ENCODE results near the gene UTP25.

DNA sequence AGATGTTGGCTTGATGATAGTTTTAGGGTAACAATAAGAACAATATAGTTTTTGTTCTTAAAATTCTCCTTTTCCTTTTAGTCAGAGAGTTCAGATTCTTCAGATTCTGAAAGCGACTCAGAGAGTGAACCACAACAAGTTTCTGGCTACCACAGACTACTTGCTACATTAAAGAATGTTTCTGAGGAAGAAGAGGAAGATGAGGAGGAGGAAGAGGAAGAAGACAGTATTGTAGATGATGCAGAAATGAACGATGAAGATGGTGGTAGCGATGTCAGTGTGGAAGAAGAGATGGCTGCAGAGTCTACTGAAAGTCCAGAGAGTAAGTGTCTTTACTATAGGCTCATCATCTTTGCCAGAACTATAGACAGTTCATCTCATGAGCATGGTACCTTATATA, 3.0 kb downstream of the UTP25 start:
- TF ChIP-seq, protein P1, sequence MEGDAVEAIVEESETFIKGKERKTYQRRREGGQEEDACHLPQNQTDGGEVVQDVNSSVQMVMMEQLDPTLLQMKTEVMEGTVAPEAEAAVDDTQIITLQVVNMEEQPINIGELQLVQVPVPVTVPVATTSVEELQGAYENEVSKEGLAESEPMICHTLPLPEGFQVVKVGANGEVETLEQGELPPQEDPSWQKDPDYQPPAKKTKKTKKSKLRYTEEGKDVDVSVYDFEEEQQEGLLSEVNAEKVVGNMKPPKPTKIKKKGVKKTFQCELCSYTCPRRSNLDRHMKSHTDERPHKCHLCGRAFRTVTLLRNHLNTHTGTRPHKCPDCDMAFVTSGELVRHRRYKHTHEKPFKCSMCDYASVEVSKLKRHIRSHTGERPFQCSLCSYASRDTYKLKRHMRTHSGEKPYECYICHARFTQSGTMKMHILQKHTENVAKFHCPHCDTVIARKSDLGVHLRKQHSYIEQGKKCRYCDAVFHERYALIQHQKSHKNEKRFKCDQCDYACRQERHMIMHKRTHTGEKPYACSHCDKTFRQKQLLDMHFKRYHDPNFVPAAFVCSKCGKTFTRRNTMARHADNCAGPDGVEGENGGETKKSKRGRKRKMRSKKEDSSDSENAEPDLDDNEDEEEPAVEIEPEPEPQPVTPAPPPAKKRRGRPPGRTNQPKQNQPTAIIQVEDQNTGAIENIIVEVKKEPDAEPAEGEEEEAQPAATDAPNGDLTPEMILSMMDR (conservative IDR thresholded peaks at IDR 0.05; ENCODE audit: low read depth, low read length), result no peak
- TF ChIP-seq POLR2A (IDR thresholded peaks at IDR 0.05; ENCODE audit: low read depth, low read length), result no peak
- TF ChIP-seq SMC3 (IDR thresholded peaks at IDR 0.05; ENCODE audit: low read depth, low read length), result no peak
- no peak for TF ChIP-seq CEBPB (IDR thresholded peaks at IDR 0.05; ENCODE audit: low read depth, low read length)
- TF ChIP-seq MAZ (IDR thresholded peaks at IDR 0.05; ENCODE audit: borderline replicate concordance, low read depth, low read length), result no peak
- no peak for TF ChIP-seq RFX5 (IDR thresholded peaks at IDR 0.05; ENCODE audit: low read depth, low read length)
- no peak for TF ChIP-seq RAD21 (IDR thresholded peaks at IDR 0.05; ENCODE audit: low read length)
- TF ChIP-seq BHLHE40 (IDR thresholded peaks at IDR 0.05; ENCODE audit: low read depth, low read length), result no peak
- no peak for TF ChIP-seq CHD1 (IDR thresholded peaks at IDR 0.05; ENCODE audit: low read depth, low read length)
- TF ChIP-seq MXI1 (IDR thresholded peaks at IDR 0.05; ENCODE audit: borderline replicate concordance, low read depth, low read length), result no peak
- TF ChIP-seq USF2 (IDR thresholded peaks at IDR 0.05; ENCODE audit: low read depth, low read length), result no peak
